Epithelial cell of umbilical artery (primary cell): ENCODE results near the gene IRF3. TPM values are rescaled to one million over a fixed set of nuclear protein-coding genes. Genes with fewer than 3 reads are reported as not detected.

Source experiments
- total RNA-seq: library from RNA; depleted of rRNA; stranded (reverse); fragments of >200 nt; gene quantifications from 2 replicates; pipeline ENCODE4 v1.2.3, GENCODE V29; 2014

Gene IRF3, protein sequence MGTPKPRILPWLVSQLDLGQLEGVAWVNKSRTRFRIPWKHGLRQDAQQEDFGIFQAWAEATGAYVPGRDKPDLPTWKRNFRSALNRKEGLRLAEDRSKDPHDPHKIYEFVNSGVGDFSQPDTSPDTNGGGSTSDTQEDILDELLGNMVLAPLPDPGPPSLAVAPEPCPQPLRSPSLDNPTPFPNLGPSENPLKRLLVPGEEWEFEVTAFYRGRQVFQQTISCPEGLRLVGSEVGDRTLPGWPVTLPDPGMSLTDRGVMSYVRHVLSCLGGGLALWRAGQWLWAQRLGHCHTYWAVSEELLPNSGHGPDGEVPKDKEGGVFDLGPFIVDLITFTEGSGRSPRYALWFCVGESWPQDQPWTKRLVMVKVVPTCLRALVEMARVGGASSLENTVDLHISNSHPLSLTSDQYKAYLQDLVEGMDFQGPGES
- total RNA-seq, result 48.8 and 53.9 TPM in 2 replicates

DNA sequence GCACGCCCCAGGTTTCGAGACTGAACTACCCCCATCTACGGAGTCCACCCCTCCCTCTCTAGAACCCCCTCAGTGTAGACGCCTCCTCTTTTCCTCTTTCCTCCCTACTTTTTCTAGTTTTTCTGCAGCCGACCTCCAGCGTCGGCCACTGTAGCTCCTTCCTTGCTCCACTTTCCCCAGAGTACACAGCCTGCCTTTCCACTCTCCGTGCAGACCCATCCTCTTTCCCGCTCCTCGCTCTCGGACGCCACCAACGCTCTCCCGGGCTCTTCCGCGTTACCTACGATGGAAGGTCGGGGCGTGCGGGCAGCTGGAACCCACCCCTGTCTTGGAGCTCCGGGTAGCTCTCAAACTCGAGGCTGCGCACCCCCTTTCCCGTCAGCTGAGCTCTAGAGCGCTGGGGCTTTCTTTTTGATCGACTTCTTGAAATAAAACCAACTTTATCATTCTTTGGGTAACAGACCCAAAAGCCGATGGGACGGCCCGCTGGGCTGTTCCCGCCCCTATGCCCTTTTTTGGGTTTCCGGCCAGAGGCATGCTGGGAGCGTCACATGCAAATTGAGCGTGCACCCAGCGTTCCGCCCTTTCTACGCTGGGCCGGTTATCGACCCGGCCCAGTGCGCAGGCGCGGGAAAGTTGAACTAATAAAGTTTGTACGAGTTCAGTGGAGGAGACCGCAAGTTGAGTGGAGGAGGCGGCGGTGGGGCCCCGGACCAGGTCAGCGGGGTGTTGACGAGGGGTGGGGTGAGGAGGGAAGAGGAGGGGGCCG is at the start of gene IRF3, which contains the start of gene BCL2L12:
Gene IRF3, minus strand, starts transcription at position 507 of the 769 bp plus-strand sequence. CDS start 1,019 bp downstream, outside the sequence.
Gene BCL2L12, plus strand, starts transcription at position 583 of the 769 bp plus-strand sequence. CDS start 760 bp downstream, outside the sequence.

DNA sequence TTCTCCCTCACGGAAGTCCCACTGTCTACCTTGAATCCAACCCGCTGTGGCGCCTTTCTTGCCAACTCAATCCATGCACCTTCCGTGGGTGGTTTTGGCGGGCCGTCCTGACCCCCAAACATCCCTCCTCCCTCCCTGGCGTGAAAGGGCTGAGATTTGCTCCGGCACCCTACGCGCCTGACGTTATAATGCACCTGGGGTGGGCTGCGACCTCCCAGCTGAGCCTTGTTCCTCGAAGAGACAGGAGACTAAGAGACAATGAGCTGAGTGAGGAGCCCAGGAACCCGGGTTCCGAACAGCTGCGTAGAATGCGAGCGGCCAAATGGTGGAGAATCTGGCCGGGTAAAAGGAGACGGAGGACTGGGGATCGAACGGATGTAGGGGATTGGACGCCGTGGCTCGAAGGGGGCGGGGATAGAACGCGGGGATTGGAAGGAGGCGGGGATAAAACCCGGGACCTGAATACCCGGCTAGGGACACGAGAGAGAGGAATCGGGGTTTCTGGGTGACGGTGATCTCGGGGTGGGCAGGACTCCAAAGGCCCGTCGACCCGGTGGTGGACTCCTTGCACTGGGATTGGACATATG is 25.1 kb upstream of the IRF3 start, which contains the start of gene CPT1C:
Gene CPT1C, plus strand, starts transcription at position 461 of the 587 bp plus-strand sequence. CDS start 1,137 bp downstream, outside the sequence.

DNA sequence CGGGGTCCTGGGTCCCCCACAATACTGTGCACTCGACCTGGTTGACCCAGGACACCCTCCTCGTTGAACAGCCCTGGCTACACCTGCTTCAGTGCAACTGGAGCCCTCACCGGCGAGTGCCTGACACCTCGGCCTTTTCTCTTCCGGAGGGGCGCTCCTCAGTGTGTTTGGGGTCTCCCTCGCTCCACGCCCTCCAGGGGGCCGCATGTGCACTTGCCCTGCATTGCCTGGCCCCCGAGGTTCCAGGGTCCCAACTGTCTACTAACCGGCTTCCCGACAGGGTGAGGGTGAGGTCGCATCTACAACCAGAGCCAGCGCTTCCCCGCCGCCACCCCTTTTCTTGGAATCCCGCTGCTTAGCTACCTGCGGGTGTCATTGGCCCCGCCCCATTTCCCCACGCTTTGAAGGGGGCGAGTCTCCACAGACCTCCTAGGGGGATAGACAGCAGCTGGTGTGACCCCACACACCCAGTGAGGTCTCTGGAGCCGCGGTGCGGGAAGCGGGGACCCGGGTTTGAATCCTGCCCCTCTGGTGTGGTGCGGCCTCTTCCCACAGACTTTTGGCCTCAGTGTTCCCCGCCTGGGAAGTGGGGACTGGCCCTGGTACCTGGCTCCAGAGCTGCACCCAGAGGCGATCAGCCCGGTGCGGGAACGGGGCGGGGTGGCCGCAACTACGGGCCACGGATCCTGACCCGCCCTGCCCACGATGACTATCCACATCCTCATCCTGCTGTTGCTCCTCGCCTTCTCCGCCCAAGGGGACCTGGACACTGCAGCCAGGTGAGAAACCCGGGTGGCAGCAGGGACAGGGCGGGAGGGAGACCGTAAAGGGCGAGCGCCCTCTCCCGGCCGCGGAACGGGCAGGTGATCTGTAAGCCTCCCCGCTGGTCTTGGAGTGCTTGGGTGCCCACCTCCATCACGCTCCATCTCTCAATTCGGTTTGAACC is 23.7 kb upstream of the IRF3 start, which contains the start of gene ADM5:
Gene ADM5, plus strand, starts transcription at position 462 of the 946 bp plus-strand sequence. Its CDS starts 244 bp downstream, at position 706.

DNA sequence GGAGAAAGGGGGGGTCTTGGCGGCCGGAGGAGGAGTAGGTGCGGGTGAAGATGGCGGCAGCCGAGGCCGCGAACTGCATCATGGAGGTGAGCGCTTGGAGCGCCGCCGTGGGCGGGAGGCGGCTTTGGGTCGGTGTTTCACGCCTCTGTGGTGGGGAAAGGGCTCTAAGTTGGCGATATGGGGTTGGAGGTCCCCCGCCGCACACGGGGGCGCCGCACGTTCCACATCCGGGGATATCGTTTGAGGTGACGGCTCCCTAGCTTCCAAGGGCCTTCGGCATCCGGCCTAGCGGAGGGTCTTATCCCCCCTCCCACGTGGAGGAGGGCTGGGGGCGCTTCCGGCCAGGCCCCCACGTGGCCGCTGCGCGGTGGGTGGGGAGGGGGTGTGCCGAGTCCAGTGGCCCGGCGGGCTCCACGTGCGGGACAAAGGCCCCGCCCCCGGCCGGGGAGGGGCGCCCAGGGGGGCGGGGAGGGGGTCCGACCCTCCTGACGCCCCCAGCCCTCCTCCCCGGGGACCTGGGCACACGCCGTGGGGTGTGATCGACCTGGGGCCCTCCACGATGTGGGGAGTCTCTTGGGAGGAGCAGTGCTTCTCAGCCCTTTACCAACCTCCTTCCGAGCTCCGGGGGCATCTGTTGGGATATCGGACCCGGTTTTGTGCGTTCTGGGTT is 11.7 kb upstream of the IRF3 start, which contains the start of gene PRMT1:
Gene PRMT1, plus strand, starts transcription at position 41 of the 670 bp plus-strand sequence. Its CDS starts 10 bp downstream, at position 51.

DNA sequence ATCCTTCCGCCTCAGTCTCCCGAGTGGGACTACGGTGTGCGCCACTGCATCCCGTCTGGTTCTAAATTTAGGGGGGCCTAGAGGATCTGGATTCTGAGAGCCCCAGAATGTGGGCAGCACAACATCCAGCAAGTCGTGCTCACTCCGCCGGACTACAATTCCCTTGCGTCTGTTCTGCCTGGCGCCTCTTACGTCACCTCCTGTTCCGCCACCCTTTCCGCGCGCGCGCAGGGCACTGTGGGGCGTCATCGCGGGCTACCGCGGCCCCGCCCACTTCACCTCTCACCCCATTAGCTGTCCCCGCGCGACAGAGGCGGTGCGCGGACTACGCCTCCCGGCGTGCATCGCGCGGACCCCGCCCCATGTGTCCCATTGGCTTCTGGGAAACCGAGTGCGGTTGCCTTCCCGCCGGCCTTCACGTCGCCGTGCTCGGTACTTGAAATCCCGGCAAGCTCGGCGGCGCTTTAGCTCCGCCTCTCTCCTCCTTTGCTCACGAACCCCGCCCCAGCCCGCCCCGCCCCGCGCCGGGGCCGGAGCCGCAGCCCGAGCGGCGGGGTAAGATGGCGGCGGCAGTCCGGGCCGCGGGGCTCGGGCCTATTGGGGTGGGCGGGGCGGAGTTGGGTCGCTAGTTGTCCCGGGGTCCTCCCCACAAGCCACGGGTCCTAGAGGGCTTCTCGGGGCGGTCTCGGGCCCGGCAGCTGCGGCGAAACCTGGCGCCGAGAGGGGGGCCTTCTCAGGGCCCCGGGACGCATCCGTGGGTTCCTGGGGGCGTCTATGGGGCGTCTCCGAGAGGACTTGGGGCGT is 23.8 kb downstream of the IRF3 start, which contains the start of gene SCAF1:
Gene SCAF1, plus strand, starts transcription at position 522 of the 804 bp plus-strand sequence. CDS start 2,818 bp downstream, outside the sequence.

DNA sequence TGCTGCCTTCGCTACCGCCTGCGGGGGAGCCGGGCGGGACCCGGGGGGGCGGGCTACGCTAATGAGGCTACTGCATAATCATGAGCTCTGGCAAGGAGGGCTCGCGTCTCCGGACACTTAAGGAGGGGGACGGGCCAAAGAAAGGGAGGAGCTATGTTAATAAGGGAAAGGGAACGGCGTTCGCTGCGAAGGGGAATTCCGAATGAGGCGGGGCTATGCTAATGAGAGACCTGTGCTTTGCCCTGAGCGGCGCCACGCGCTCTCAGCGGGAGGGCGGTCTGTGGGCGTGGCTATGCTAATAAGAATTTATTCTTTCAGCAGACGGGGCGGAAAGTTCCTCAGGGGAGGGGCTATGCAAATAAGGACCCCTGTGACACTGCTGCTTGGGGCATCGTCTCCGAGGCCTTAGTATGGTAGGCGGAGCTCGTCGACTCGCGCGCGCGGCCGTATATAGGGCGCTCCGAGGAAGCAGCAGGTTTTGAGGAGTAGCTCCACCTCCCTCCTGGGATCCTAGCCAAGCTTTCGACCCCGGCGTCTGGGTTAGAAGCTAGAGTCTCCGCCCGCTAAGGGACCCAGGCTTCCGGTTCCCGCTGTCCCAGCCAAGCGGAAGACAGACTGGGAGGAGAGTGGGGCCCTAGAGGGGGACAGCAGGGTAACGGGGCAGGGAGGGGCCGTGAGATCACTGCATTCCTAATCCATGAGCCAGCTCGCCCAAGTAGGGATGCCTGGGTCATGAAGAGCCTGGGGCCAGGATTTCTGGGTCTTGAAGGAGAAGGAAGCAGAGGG is 25.4 kb downstream of the IRF3 start, which contains the start of gene RRAS:
Gene RRAS, minus strand, starts transcription at position 31 of the 786 bp plus-strand sequence. CDS start 45 bp downstream, outside the sequence.

Other genes with a start within 250 kb of the IRF3 start
- not detected in 2 replicates for gene PTH2, start 242.4 kb downstream of the IRF3 start, total RNA-seq
- not detected in 2 replicates for gene GFY, start 240.5 kb downstream of the IRF3 start, total RNA-seq
- gene SLC17A7, start 224.3 kb downstream of the IRF3 start, total RNA-seq, result 0.15 TPM in 1 of 2 replicates, not detected in the other
- gene PIH1D1, start 214.0 kb downstream of the IRF3 start, total RNA-seq, result 162 and 176 TPM in 2 replicates
- gene ALDH16A1, start 212.6 kb downstream of the IRF3 start, total RNA-seq, result 40.3 and 62.9 TPM in 2 replicates
- 0.32 and 1.8 TPM in 2 replicates for gene FLT3LG, start 191.6 kb downstream of the IRF3 start, total RNA-seq
- 1,312 and 3,748 TPM in 2 replicates for gene RPL13A, start 178.2 kb downstream of the IRF3 start, total RNA-seq
- 1,938 and 5,232 TPM in 2 replicates for gene RPS11, start 169.4 kb downstream of the IRF3 start, total RNA-seq
- 48.1 and 62.3 TPM in 2 replicates for gene FCGRT, start 153.2 kb downstream of the IRF3 start, total RNA-seq
- gene RCN3, start 137.9 kb downstream of the IRF3 start, total RNA-seq, result 76.3 and 146 TPM in 2 replicates
- 103 and 121 TPM in 2 replicates for gene NOSIP, start 85.3 kb downstream of the IRF3 start, total RNA-seq
- gene PRRG2, start 84.5 kb downstream of the IRF3 start, total RNA-seq, result 1.3 and 1.4 TPM in 2 replicates
- gene PRR12, start 74.7 kb downstream of the IRF3 start, total RNA-seq, result 1.4 and 1.6 TPM in 2 replicates
- gene RRAS, start 25.7 kb downstream of the IRF3 start, total RNA-seq, result 43.5 and 48.4 TPM in 2 replicates
- gene SCAF1, start 23.6 kb downstream of the IRF3 start, total RNA-seq, result 8.2 and 11.7 TPM in 2 replicates
- 7.0 and 7.5 TPM in 2 replicates for gene BCL2L12, start 76 bp upstream of the IRF3 start, total RNA-seq
- 536 and 608 TPM in 2 replicates for gene PRMT1, start 11.4 kb upstream of the IRF3 start, total RNA-seq
- gene ADM5, start 23.7 kb upstream of the IRF3 start, total RNA-seq, result 0.32 and 0.91 TPM in 2 replicates
- 13.0 and 19.5 TPM in 2 replicates for gene CPT1C, start 25.3 kb upstream of the IRF3 start, total RNA-seq
- not detected in 2 replicates for gene TSKS, start 97.4 kb upstream of the IRF3 start, total RNA-seq
- 33.1 and 37.7 TPM in 2 replicates for gene AP2A1, start 101.1 kb upstream of the IRF3 start, total RNA-seq
- 23.7 and 31.9 TPM in 2 replicates for gene FUZ, start 147.4 kb upstream of the IRF3 start, total RNA-seq
- 11.0 and 14.1 TPM in 2 replicates for gene MED25, start 152.4 kb upstream of the IRF3 start, total RNA-seq
- 44.8 and 51.2 TPM in 2 replicates for gene PTOV1, start 185.3 kb upstream of the IRF3 start, total RNA-seq
- gene PNKP, start 201.7 kb upstream of the IRF3 start, total RNA-seq, result 52.4 and 53.9 TPM in 2 replicates
- 5.2 and 6.2 TPM in 2 replicates for gene AKT1S1, start 211.5 kb upstream of the IRF3 start, total RNA-seq
- 2.9 and 6.5 TPM in 2 replicates for gene TBC1D17, start 211.8 kb upstream of the IRF3 start, total RNA-seq
- gene IL4I1, start 231.0 kb upstream of the IRF3 start, total RNA-seq, result 3.2 and 8.2 TPM in 2 replicates